HK-2 (cell line): ENCODE measurements around the gene WNT3.
"Not testable (repeated sequence)": the region's sequence is repeated elsewhere in the genome, so short reads cannot be mapped to it uniquely, and the experiment has no call there.

Source experiments
- DNase-seq: peaks from one replicate; pipeline ENCODE4 v3.0.0-alpha.2; 2018; ENCODE audit not compliant: unreplicated experiment

Gene WNT3

GRCh38 chr17:46813920-46814319 is 4.6 kb downstream of the WNT3 start:
- DNase-seq = no peak

- no peak for DNase-seq
Measured at GRCh38 chr17:46812624-46813318, 5.7 kb downstream of the WNT3 start.

GRCh38 chr17:46811978-46812583 is 6.4 kb downstream of the WNT3 start:
- DNase-seq = peak; percentile 28

DNA sequence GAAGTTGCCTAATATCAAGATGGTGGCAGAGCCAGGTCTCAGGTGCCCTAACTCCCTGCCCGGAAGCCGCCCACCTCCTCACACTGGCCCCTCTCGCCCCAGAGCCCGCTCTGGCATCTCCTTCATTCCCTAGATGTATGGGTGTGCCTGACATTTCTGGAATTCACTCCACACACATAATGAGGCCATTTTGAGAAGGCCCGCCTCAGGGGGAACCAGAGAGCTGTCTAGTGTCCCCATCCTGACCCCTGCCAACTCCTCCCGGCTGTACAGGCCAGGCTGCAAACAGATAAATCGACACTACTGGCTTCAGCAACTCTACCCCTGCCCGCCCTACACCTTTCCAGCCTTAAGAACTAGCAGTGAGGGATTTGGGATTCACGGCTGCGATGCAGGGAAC is 7.7 kb downstream of the WNT3 start:
- DNase-seq = no peak

DNA sequence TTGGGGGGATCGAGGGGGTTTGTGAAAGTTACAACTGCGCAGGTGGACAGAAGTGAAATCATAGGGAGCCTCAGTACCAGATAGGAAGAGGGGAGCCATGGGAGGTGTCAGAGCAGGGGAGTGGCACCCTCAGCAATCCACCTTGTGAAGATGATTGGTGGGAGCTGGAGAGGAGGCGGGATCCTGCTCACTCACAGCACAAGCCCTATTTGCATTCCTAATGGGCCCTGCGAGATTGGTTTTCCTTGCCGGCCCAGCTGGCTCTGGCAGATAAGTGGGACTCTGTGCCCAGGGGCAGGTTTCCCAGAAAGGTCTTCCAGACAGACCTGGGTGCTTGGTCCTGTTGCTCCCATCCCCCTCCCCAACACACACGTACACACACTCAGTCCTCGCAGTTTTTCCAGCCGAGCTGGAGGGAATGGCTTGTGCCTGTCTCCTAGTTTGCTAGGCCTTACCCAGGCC is 9.4 kb downstream of the WNT3 start:
- no peak for DNase-seq

- no peak for DNase-seq
Measured at GRCh38 chr17:46805771-46806170, 12.7 kb downstream of the WNT3 start.

- no peak for DNase-seq
Measured at GRCh38 chr17:46803544-46803943, 14.9 kb downstream of the WNT3 start.

GRCh38 chr17:46802800-46803199 is 15.7 kb downstream of the WNT3 start:
- DNase-seq = no peak

DNA sequence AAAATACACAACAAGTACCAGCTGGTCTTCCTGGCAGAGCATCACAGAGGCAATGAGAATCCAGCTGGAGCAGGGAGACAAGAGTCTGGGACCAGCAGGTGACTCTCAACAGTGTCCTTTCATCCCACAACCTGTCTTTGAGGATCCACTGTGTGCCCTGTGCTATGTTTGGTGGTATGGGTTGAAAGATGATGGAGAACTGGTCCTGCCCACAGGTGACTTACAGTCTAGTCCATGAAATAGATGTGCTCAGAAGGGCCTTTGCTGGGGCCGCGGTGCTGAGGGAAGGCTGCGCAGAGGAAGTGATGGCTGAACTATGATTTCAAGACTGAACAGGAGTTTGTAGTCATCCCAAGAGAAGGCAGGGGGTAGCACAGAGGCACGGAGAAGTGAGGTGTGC is 17.9 kb downstream of the WNT3 start:
- DNase-seq = no peak

DNA sequence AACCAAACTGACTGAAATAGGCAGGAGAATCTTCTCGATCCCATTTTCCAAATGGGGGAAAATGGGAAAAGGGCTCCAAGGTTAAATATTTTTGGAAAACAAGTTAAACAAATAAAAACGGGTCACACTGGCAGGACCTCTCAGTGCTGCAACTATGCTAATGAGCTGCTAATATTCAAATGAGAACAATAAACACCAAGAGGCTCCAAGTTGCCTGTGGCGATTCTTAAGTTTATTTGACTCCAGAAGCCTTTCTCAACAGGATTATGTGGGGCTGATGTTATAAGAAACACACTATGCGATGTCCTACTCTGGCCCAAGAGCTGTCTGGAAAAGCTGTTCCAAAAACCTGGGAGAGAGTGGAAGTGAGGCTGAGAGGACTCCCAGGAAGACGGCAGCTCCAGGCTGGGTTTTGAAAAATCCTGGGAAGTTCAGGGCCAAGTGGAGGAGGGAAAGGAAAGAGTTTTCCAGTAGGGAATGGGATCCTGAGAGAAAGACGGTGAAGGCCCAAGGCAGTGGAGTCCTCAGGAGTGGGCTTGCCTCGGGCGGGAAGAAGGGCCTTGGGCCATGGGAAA is 21.4 kb downstream of the WNT3 start:
- DNase-seq = no peak

DNA sequence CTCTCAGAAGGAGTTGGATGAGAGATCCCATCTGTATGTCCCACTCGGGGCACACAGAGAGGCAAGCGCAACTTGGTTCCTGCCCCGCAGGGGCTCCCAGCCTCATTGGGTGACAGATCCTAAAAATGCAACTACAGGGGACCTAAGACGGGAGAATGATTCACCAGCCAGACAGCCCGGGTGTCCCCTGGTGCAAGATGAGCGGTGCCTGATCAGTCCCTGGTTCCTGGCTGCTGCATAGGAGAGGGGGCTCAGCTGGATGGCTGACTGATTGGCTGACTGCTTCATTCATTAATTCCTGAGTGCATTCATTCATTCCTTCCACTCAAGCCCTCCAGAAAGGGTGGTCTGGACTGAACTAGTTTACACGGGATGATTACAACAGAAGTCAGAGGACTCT is 22.0 kb downstream of the WNT3 start:
- no peak for DNase-seq

- no peak for DNase-seq
Measured at GRCh38 chr17:46796084-46796483, 22.4 kb downstream of the WNT3 start.

GRCh38 chr17:46795379-46795952 is 23.0 kb downstream of the WNT3 start:
- DNase-seq = no peak

DNA sequence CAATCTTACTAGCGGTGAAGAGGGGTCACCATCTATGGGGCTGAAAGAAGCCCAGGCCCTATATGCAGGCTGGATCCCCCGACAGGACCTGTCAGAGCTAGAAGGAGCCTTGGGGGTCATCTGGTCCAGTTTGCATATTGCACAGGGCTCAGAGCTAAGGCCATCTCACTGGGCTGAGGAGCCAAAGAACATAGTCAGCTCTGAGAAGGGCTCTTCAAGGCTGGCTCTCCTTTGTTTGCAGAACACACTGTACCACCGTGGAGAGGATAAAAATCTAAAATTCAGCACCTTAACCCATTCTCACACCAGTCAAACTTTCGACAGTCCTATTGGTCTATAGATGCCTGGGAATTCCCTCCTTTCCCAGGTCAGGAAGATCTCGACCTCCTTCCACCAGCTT is 24.2 kb downstream of the WNT3 start:
- DNase-seq = no peak

DNA sequence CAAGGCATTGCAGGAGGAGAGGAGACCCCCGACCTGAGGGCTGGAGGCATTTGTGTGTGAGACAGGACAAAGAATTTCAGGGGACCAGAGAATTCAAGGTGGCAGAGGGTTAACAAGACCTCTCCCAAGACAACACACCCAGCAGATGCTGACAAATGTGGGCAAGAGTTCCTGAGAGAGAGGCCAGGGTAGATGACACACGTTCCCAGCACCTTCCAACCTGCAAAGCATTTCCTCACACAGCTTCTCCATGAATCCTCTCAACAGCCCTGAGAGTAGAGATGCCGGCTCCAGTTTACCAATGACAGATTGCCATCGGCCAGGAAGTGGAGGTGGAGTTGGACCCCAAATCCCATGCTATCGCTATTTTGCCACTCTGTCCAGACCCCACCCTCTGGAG is 25.0 kb downstream of the WNT3 start:
- DNase-seq = no peak

DNA sequence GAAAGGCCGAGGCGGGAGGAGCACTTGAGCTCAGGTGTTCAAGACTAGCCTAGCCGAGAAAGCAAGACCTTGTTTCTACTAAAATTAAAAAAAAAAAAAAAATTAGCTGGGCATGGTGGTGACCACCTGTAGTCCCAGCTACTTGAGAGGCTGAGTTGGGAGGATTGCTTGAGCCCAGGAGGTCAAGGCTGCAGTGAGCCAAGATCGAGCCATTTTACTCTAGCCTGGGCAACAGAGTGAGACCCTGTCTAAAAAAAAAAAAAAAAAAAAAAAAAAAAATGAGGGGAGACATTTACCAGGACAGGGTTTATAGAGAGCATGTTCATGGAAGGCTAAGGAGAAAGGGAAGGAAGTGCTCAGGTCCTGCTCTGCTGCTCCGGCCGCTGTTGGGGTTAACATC is 25.5 kb downstream of the WNT3 start:
- not testable (repeated sequence) for DNase-seq

DNA sequence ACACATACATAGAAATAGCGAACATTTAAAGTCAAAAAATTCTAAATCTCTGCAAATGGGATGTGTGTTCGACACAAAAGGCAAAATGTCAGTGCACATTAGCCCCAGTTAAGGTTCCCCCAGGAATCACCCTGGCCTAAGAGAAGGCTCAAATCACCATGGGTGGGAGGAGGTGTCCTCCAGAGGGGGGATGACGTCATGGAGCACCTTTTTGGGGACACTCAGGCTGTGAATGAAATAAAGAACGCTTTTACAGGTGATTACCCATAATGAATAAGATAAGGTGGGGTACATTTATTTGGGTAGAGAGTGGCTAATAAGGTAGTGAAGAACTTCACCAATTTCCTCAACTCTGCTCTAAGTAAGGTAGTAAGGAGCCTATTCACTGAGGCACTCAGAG is 26.4 kb downstream of the WNT3 start:
- no peak for DNase-seq

GRCh38 chr17:46791531-46791930 is 27.0 kb downstream of the WNT3 start:
- DNase-seq = no peak

- DNase-seq = no peak
Measured at GRCh38 chr17:46790216-46790615, 28.3 kb downstream of the WNT3 start.

- no peak for DNase-seq
Measured at GRCh38 chr17:46789610-46790009, 28.9 kb downstream of the WNT3 start.

GRCh38 chr17:46788796-46789195 is 29.7 kb downstream of the WNT3 start:
- DNase-seq = no peak

DNA sequence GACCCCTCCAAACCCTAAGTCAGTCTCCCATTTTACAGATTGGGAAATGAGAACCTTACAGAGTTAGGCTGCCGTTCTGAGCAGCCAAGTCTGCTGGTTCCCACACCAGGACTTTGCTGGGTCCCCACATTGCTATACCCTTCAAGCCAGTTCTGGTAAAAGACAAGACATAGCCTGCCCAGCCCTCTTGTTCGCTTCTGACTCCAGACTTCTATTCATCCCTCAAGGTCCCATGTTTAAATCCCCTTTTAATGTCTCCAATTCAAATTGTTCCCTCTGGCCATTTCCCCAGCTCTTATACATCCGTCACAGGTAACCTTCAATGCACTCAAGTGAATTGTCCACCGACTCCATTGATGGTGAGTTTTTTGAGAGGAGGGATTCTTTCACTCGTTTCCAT is 30.2 kb downstream of the WNT3 start:
- DNase-seq = no peak

DNA sequence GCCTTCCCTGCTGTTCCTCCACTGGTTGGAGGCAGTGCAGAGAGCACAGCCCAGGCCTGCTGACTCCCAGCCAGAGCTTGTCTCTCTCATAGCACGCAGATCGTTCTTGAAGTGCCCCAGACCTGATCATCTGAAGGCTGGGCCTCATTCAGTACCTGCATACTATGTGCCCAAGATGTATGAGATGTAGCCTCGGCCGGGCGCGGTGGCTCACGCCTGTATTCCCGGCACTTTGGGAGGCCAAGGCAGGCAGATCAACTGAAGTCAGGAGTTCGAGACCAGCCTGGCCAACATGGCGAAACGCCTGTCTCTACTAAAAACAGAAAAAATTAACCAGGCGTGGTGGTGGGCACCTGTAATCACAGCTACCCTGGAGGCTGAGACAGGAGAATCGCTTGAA is 31.0 kb downstream of the WNT3 start:
- no peak for DNase-seq
